Measurements from ENCODE around the gene CDC20B. TPM values are rescaled to one million over a fixed set of nuclear protein-coding genes. Genes with fewer than 3 reads are reported as not detected.
"Not testable (repeated sequence)": the region's sequence is repeated elsewhere in the genome, so short reads cannot be mapped to it uniquely, and the experiment has no call there.

Gene CDC20B
- total and polyA plus RNA-seq, 5 donors: not detected

DNA sequence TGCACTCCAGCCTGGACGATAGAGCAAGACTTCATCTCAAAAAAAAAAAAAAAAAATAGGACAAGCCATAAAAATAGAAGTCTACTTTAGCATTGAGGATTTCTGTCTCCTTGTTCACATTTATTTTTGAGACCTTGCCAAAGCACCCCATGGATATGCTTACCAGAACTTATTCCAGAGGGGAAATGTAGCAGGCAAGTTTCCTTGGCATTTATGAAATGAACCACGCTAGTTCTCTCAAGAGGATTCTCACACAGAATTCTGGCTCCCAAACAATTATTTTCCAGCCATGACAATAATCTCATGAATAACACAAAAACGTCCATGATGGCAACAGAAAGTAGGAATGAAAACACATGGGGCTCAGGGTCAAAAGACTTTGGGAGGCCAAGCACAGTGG is 36.5 kb downstream of the CDC20B start:
- no peaks in the 10 kb centered on the region for H3K4me1 ChIP-seq (ENCODE audit: control insufficient read depth, insufficient read depth, low read length)
- no peak overlapping the region for H3K4me3 ChIP-seq (ENCODE audit: low read length)
- intact Hi-C loops (cut with DNase I): no loop called here
- ATAC-seq: no peak
- no peaks in the 10 kb centered on the region for H3K27me3 ChIP-seq (ENCODE audit: control insufficient read depth, insufficient read depth)
- WGBS: 42% methylated on average over 3 of the region's 3 CpGs
- H3K9me3 ChIP-seq (ENCODE audit: control insufficient read depth, low read length): no peaks in the 10 kb centered on the region
- no peak for DNase-seq
- no peak overlapping the region for H3K27ac ChIP-seq (ENCODE audit: low read length)

DNA sequence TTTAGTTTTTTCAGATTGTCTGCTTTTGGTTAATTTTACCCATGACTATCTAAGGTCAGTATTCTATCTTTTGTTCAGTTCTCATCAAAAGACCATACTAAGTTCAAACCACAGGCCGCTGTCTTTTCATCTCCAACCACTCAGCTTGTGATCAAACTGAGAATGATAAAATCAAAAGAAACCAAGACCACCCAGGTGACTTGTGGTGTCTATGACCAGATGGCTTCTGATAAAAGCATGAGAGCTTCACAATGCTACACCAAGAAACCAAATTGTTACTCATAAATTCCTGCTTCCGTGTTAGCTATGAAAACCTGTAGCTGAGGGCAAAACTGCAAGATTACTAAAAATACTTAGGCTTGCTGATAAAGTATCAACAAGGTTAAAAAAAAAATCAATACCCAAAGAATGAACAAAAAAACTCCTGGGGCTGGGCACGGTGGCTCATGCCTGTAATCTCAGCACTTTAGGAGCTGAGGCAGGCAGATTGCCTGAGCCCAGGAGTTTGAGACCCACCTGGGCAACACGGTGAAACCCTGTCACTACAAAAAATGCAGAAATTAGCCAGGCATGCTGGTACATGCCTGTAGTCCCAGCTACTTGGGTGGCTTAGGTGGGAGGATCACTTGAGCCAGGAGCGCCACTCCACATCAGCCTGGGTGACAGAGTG is 38.8 kb downstream of the CDC20B start:
- WGBS: 61% methylated on average over 5 of the region's 5 CpGs
- ATAC-seq: no peak

DNA sequence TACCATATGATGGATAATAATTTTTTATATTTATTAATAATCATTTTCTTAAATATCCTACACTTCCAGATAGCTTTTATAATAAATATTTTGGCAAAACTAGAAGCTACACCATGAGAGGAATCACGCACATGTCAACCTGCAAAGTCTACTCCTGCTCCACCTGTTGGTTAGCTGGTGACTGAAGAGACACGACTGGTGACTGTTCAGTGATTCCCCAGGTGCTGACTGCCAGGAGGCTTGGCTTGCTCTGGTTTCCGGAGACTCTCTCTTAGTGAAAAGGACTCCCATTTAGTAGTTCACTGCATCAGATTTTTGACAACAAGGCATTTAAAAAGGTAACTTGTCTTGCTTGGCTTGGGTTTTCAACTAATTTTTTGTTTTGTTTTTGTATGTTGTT is 49.6 kb downstream of the CDC20B start:
- H3K4me1 ChIP-seq (ENCODE audit: control insufficient read depth, insufficient read depth, low read length): no peaks in the 10 kb centered on the region
- 76% methylated on average over 3 of the region's 3 CpGs for WGBS
- H3K4me3 ChIP-seq (ENCODE audit: low read length): no peak overlapping the region
- no peaks in the 10 kb centered on the region for H3K27me3 ChIP-seq (ENCODE audit: control insufficient read depth, insufficient read depth)
- DNase-seq: no peak
- intact Hi-C loops (cut with DNase I): no loop called here
- ATAC-seq: no peak
- H3K27ac ChIP-seq (ENCODE audit: low read length): no peak overlapping the region
- no peaks in the 10 kb centered on the region for H3K9me3 ChIP-seq (ENCODE audit: control insufficient read depth, low read length)

More for the DNA sequence above, 38.8 kb downstream of the CDC20B start:
- DNase-seq: no peak
- Histone ChIP-seq H3K9me3 (ENCODE audit: control insufficient read depth, low read length) (no peaks in the 10 kb centered on the region), H3K27ac (ENCODE audit: low read length) (no peak overlapping the region), H3K4me3 (ENCODE audit: low read length) (no peak overlapping the region), H3K27me3 (ENCODE audit: control insufficient read depth, insufficient read depth) (no peaks in the 10 kb centered on the region), H3K4me1 (ENCODE audit: control insufficient read depth, insufficient read depth, low read length) (no peaks in the 10 kb centered on the region)
- intact Hi-C loops (cut with DNase I): no loop called here

DNA sequence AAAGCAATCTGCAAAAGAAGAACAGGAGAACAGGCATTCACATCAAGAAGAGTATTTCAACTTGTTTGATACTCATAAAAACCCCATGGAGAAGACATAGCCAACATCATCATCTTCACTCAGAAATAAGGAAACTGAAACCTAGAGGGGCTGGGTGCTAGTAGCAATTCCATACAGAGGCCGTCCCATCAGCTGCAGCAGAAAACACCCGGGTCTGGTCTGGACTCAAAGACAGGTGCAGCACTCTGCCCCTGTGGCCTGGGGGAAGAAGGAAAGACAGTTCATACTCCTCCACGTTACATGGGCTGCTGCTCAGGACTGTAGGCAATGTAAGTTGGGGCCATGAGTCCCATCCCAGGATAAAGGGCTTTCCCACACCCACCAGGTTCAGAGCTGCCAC is 58.9 kb downstream of the CDC20B start:
- Histone ChIP-seq H3K9me3 (ENCODE audit: control insufficient read depth, low read length) (no peaks in the 10 kb centered on the region), H3K4me1 (ENCODE audit: control insufficient read depth, insufficient read depth, low read length) (no peaks in the 10 kb centered on the region), H3K27ac (ENCODE audit: low read length) (no peak overlapping the region), H3K27me3 (ENCODE audit: control insufficient read depth, insufficient read depth) (no peaks in the 10 kb centered on the region), H3K4me3 (ENCODE audit: low read length) (no peak overlapping the region)
- intact Hi-C loops (cut with DNase I): no loop called here
- 84% methylated on average over 3 of the region's 3 CpGs for WGBS
- no peak for ATAC-seq
- DNase-seq: no peak

DNA sequence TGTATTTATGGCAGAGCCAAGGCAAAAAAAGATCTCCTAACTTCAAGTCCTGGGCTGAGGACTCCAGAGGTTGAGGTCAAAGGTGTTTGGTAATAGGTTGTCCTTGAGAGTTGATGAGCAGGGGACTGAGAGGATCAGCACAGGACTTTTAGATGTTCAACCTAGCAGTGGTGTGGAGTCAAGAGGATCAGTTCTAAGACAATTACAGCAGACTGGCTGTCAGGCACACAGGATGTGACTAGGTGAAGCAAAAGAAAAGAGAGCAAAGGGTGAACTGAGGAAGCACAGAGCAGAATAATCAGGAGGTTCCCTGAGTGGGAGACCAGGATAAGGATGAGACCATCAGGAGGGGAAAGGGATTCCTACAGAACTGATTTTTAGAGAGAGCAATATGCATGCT is 59.6 kb downstream of the CDC20B start:
- no peak overlapping the region for H3K4me3 ChIP-seq (ENCODE audit: low read length)
- no peaks in the 10 kb centered on the region for H3K9me3 ChIP-seq (ENCODE audit: control insufficient read depth, low read length)
- no peaks in the 10 kb centered on the region for H3K27me3 ChIP-seq (ENCODE audit: control insufficient read depth, insufficient read depth)
- no peak for DNase-seq
- ATAC-seq: no peak
- intact Hi-C loops (cut with DNase I): no loop called here
- no peaks in the 10 kb centered on the region for H3K4me1 ChIP-seq (ENCODE audit: control insufficient read depth, insufficient read depth, low read length)
- no peak overlapping the region for H3K27ac ChIP-seq (ENCODE audit: low read length)

DNA sequence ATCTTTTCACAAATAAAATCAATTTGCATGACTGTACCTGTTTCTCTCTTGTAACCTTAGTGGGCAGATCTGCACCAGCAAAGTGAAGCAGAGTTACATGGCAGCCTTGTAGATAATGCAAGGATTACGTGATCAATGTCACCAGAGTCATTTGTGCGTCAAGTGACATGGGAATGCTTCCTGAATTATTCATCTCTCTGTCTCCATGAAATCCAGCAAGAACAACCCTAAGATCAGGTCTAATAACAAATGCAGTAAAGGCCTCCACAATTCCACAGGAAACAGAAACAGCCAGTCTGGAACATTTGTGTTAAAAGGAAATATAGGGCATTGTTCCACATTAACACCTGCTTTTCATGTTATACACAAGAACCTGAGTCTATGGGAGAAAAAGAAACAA is 62.8 kb downstream of the CDC20B start:
- 71% methylated on average over 2 of the region's 2 CpGs for WGBS
- ATAC-seq (no peak), DNase-seq (no peak)
- no peak overlapping the region for H3K27ac ChIP-seq (ENCODE audit: low read length)
- H3K27me3 ChIP-seq (ENCODE audit: control insufficient read depth, insufficient read depth): no peaks in the 10 kb centered on the region
- intact Hi-C loops (cut with DNase I): no loop called here
- H3K9me3 ChIP-seq (ENCODE audit: control insufficient read depth, low read length): no peaks in the 10 kb centered on the region
- no peak overlapping the region for H3K4me3 ChIP-seq (ENCODE audit: low read length)
- H3K4me1 ChIP-seq (ENCODE audit: control insufficient read depth, insufficient read depth, low read length): no peaks in the 10 kb centered on the region

DNA sequence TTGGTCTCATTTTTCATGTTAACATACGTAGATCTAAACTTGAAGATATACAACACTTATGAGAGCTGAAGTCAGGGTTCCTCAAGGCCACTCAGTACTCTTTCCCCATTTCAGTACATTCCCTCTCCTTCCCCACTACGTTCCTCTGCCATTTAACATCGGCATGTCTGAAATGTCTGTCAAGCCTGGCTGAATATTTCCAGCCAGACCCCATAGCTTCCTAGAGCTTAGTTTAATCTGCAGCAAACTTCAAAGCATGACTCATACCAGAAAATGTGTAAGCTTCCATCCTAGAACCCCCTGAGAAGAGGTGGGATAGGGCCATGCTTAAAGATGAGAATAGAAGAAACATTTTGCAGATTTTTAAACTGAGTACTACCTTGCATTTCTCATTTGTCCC is 64.3 kb downstream of the CDC20B start:
- H3K27ac ChIP-seq (ENCODE audit: low read length): no peak overlapping the region
- no peak for DNase-seq
- WGBS: 70% methylated on average over 3 of the region's 3 CpGs
- H3K27me3 ChIP-seq (ENCODE audit: control insufficient read depth, insufficient read depth): no peaks in the 10 kb centered on the region
- H3K9me3 ChIP-seq (ENCODE audit: control insufficient read depth, low read length): no peaks in the 10 kb centered on the region
- ATAC-seq: no peak
- intact Hi-C loops (cut with DNase I): no loop called here
- H3K4me1 ChIP-seq (ENCODE audit: control insufficient read depth, insufficient read depth, low read length): no peaks in the 10 kb centered on the region
- no peak overlapping the region for H3K4me3 ChIP-seq (ENCODE audit: low read length)

DNA sequence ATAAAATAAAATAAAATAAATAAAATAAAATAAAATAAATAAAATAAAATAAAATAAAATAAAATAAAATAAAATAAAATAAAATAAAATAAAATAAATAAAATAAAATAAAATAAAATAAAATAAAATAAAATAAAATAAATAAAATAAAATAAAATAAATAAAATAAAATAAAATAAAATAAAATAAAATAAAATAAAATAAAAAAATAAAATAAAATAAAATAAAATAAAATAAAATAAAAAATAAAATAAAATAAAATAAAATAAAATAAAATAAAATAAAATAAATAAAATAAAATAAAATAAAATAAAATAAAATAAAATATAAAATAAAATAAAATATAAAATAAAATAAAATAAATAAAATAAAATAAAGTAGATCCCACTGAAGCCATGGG is 67.0 kb downstream of the CDC20B start:
- intact Hi-C loops (cut with DNase I): not testable (repeated sequence)

DNA sequence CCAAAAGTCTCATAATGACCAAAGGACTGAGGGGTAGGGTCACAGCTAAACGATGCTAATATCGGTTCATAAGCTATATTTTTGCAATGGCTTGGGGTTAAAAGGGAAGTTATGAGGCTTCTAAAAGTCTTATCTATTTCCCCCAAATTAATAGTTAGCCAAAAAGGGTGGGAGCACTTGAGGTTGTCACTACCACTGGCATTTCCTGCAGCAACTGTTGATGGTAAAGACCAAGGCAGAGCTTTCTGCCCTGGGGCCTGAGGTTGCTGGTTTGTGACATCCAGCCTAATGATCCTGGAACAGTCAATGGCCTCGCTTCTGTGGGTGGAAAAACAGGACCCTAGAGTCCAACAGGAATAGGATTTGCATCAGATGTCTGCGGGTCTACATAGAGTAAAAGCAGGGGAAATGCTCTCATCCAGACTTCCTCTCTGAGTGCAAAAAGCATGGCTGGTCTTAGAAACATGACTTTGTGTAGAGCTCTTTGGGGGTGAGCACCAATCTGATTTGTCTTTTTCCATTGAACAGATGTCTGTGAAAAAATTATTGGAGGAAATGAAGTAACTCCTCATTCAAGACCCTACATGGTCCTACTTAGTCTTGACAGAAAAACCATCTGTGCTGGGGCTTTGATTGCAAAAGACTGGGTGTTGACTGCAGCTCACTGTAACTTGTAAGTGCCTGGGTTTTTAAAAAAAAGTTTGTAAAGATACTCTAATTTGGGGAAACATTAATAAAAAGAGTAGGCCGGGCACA is 67.9 kb downstream of the CDC20B start:
- Histone ChIP-seq H3K9me3 (ENCODE audit: control insufficient read depth, low read length) (no peaks in the 10 kb centered on the region), H3K27me3 (ENCODE audit: control insufficient read depth, insufficient read depth) (no peaks in the 10 kb centered on the region), H3K4me3 (ENCODE audit: low read length) (no peak overlapping the region), H3K27ac (ENCODE audit: low read length) (no peak overlapping the region), H3K4me1 (ENCODE audit: control insufficient read depth, insufficient read depth, low read length) (no peaks in the 10 kb centered on the region)
- no peak for ATAC-seq
- DNase-seq: no peak
- 82% methylated on average over 5 of the region's 5 CpGs for WGBS
- intact Hi-C loops (cut with DNase I): no loop called here

More for the DNA sequence above, 67.0 kb downstream of the CDC20B start:
- not testable (repeated sequence) for H3K9me3 ChIP-seq (ENCODE audit: control insufficient read depth, low read length); DNase-seq; ATAC-seq; H3K27ac ChIP-seq (ENCODE audit: low read length); H3K4me1 ChIP-seq (ENCODE audit: control insufficient read depth, insufficient read depth, low read length); H3K27me3 ChIP-seq (ENCODE audit: control insufficient read depth, insufficient read depth); H3K4me3 ChIP-seq (ENCODE audit: low read length)

DNA sequence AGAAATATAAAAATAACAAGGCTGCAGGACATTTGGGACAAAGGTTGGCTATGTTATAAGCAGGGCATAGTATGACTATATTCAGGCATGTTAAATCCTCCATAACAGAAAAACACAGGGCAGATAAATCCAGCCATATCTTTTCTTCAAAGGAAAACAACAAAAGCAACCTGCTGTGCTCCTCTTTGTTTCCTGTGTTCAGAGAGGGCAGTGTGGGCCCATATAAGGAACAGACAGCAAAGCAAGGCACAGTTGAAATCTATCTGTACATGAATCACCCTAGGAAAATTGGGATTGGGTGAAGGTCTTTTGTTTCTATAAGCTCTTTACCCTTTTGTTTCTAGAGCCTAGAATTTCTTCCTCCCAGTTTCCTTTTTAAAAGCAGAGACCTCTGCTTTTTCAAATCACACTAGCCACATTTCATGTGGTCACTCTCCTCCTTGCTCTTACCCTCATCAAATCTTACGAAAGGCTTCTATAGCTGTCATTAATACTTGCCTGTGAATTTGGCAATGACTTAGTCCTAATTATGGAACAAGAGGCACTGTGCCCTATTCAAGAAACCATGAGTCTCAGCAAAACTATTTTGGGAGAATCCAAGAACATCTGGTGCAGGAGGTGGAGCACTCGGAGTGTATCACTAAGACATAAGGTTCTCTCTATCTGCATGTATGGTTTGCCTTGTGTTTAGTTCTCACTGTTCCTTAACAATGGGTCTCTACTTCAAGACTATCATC is 68.8 kb downstream of the CDC20B start:
- H3K27ac ChIP-seq (ENCODE audit: low read length): no peak overlapping the region
- intact Hi-C loops (cut with DNase I): no loop called here
- no peak overlapping the region for H3K4me3 ChIP-seq (ENCODE audit: low read length)
- DNase-seq: no peak
- ATAC-seq: no peak
- H3K4me1 ChIP-seq (ENCODE audit: control insufficient read depth, insufficient read depth, low read length): no peaks in the 10 kb centered on the region
- WGBS: 72% methylated on average over 2 of the region's 2 CpGs
- no peaks in the 10 kb centered on the region for H3K27me3 ChIP-seq (ENCODE audit: control insufficient read depth, insufficient read depth)
- no peaks in the 10 kb centered on the region for H3K9me3 ChIP-seq (ENCODE audit: control insufficient read depth, low read length)

DNA sequence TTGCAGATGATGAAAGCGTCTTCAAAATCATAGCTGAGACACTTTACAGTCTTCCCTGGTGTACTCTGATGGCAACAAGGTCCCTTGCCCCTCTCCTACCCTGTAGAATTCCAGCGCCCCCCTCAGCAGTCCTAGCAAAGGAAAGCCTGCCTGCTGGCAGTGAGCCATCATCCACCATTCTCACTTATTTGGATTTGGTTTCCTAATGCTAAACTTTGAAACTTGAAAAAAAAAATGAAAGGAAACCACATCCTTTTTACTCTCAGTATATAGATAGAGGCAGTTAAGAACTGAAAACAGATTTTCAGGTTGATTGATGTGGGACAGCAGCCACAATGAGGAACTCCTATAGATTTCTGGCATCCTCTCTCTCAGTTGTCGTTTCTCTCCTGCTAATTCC is 70.6 kb downstream of the CDC20B start, which contains the start of gene GZMA:
Gene GZMA (plus strand): TSS at position 299 of the 400 bp plus-strand sequence. CDS start 37 bp downstream, at position 336.
- intact Hi-C loops (cut with DNase I): no loop called here
- H3K9me3 ChIP-seq (ENCODE audit: control insufficient read depth, low read length): no peaks in the 10 kb centered on the region
- no peaks in the 10 kb centered on the region for H3K4me1 ChIP-seq (ENCODE audit: control insufficient read depth, insufficient read depth, low read length)
- no peak for DNase-seq
- H3K27ac ChIP-seq (ENCODE audit: low read length): no peak within 1 kb of the TSS
- ATAC-seq: no peak
- WGBS: 68% methylated on average over 3 of the region's 3 CpGs
- no peaks in the 10 kb centered on the region for H3K27me3 ChIP-seq (ENCODE audit: control insufficient read depth, insufficient read depth)
- H3K4me3 ChIP-seq (ENCODE audit: low read length): no peak within 1 kb of the TSS
